Transverse colon (tissue), 4 donors: ENCODE results near the gene OSM.

Experiments
- CTCF ChIP-seq, 5 experiments: fragments of 200-600 bp in 3 of 5; fragments of 450-650 bp in 2 of 5; sonication (generic) in 3 of 5; IDR thresholded peaks; 1 replicate in 2 of 5; 2 replicates in 3 of 5; pipeline ENCODE4 v1.5.1; 2016 to 2017; ENCODE audit warnings: antibody characterized with exemption in 5 of 5, inconsistent platforms in 3 of 5, mild to moderate bottlenecking in 2 of 5, moderate library complexity in 1 of 5
- POLR2A ChIP-seq: fragments of 450-650 bp; IDR thresholded peaks from one replicate; pipeline ENCODE4 v1.6.1; 2016; ENCODE audit warnings: antibody characterized with exemption, mild to moderate bottlenecking, moderate library complexity
- POLR2AphosphoS5 ChIP-seq, 3 donors: sonication (generic); formaldehyde crosslinking; IDR thresholded peaks; one replicate each; pipeline ENCODE4 v1.6.1; 2016; ENCODE audit warnings: antibody characterized with exemption in 3 of 3

GRCh38 chr22:30284666-30285065 lies 18.0 kb upstream of the OSM start:
- TF ChIP-seq CTCF (IDR thresholded peaks at IDR 0.05) (no peak), POLR2AphosphoS5 (IDR thresholded peaks at IDR 0.05) (no peak), POLR2A (no peak)
